ENCODE data around the gene C9orf72.

DNA sequence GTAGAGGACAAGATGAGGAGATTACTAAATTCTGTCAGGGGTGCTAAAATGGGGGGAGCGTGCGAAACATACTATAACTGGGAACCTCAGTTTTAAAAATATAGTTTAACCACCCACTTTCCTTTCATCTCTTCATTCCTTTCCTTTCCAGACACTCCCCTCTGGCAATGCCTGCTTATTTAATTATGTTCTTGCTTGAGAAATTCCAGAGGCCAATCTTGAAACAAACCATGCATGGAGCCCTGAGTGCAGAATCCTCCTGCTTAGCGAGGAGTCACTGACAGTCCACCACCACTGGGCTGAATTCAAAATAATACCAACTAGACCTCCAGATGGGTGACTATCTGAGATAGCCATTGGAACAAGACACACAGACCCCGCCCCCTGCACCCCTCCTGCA is 29.7 kb upstream of the C9orf72 start:
- TF ChIP-seq L3MBTL2 (conservative IDR thresholded peaks at IDR 0.05) (no peak), FOXA1 (IDR thresholded peaks at IDR 0.05) (no peak), ZNF384 (IDR thresholded peaks at IDR 0.05) (no peak), BHLHE40 (IDR thresholded peaks at IDR 0.05; ENCODE audit: borderline replicate concordance) (no peak), SUZ12 (IDR thresholded peaks at IDR 0.05) (no peak), ELF4 (IDR thresholded peaks at IDR 0.05) (no peak), SP1 (IDR thresholded peaks at IDR 0.05) (no peak), HDGF (IDR thresholded peaks at IDR 0.05; ENCODE audit: borderline replicate concordance) (no peak)

All from HEK293T (cell line).